ENCODE results near the gene SLC35B4.
A peak's percentile ranks its signal among the peaks of the same experiment; 100 is the strongest.

SLC35B4 gene
- 22.2 to 58.3 (median 33.2) reads per million in 3 experiments for total RNA-seq

GRCh38 chr7:134316539-134317344, at the start of gene SLC35B4:
SLC35B4 (minus strand) TSS chr7:134316930; CDS start chr7:134316751, 179 bp downstream.
- DNase-seq = peak; percentile 93

- DNase-seq = no peak
Observed at GRCh38 chr7:134366481-134366880, 49.8 kb upstream of the SLC35B4 start.

- no peak for DNase-seq
Observed at GRCh38 chr7:134365341-134366054, 48.8 kb upstream of the SLC35B4 start.

- DNase-seq = no peak
Observed at GRCh38 chr7:134364619-134365037, 47.9 kb upstream of the SLC35B4 start.

- no peak for DNase-seq
Observed at GRCh38 chr7:134362587-134363483, 46.1 kb upstream of the SLC35B4 start.

GRCh38 chr7:134359787-134360432, 43.2 kb upstream of the SLC35B4 start:
- no peak for DNase-seq

GRCh38 chr7:134357486-134357885, 40.8 kb upstream of the SLC35B4 start:
- no peak for DNase-seq

- DNase-seq = no peak
Observed at GRCh38 chr7:134356421-134356936, 39.7 kb upstream of the SLC35B4 start.

GRCh38 chr7:134355927-134356326, 39.2 kb upstream of the SLC35B4 start:
- no peak for DNase-seq

GRCh38 chr7:134355004-134355525, 38.3 kb upstream of the SLC35B4 start:
- no peak for DNase-seq

GRCh38 chr7:134353411-134353810, 36.7 kb upstream of the SLC35B4 start:
- no peak for DNase-seq

GRCh38 chr7:134351424-134351823, 34.7 kb upstream of the SLC35B4 start:
- DNase-seq = no peak

- no peak for DNase-seq
Observed at GRCh38 chr7:134350709-134351108, 34.0 kb upstream of the SLC35B4 start.

- no peak for DNase-seq
Observed at GRCh38 chr7:134347567-134347966, 30.8 kb upstream of the SLC35B4 start.

GRCh38 chr7:134343796-134344195, 27.1 kb upstream of the SLC35B4 start:
- DNase-seq = no peak

GRCh38 chr7:134343136-134343535, 26.4 kb upstream of the SLC35B4 start:
- DNase-seq = no peak

GRCh38 chr7:134339475-134339874, 22.7 kb upstream of the SLC35B4 start:
- no peak for DNase-seq

- no peak for DNase-seq
Observed at GRCh38 chr7:134337980-134338379, 21.2 kb upstream of the SLC35B4 start.

- DNase-seq = no peak
Observed at GRCh38 chr7:134334408-134334807, 17.7 kb upstream of the SLC35B4 start.

- DNase-seq = no peak
Observed at GRCh38 chr7:134333943-134334342, 17.2 kb upstream of the SLC35B4 start.

GRCh38 chr7:134332892-134333291, 16.2 kb upstream of the SLC35B4 start:
- no peak for DNase-seq

GRCh38 chr7:134331393-134331792, 14.7 kb upstream of the SLC35B4 start:
- no peak for DNase-seq
